ENCODE measurements around the gene TMEM267. TPM values are rescaled to one million over a fixed set of nuclear protein-coding genes. Genes with fewer than 3 reads are reported as not detected.

TMEM267 gene
- total and polyA plus RNA-seq, 10 of the 15 experiments (the other 5 are each of a cell fraction or from before 2014, with no cell fraction given), result 7.7 to 37.3 (median 13.3) TPM

- Histone ChIP-seq H3K4me2 (ENCODE audit: control insufficient read depth, insufficient read depth) (no peak overlapping the region), H4K20me1 (ENCODE audit: control insufficient read depth, insufficient read depth) (no peaks in the 10 kb centered on the region), H3K9ac (ENCODE audit: control insufficient read depth, insufficient read depth, low read length) (no peak overlapping the region), H3K79me2 (ENCODE audit: control insufficient read depth, insufficient read depth, low read length) (no peaks in the 10 kb centered on the region), H3K4me1 (ENCODE audit: control insufficient read depth, insufficient read depth, low read length) (no peaks in the 10 kb centered on the region), H3K27me3 (replicated peaks in 1 of 2; ENCODE audit: control insufficient read depth in 2 of 2, insufficient read depth in 2 of 2, low read length in 1 of 2) (no peaks in the 10 kb centered on the region), H3K36me3 (ENCODE audit: control insufficient read depth in 2 of 2, insufficient read depth in 2 of 2, low read length in 1 of 2) (peaks cover 0 to 4% of the 10 kb centered on the region in 2 experiments; a peak in 2 of 4 replicates), H2AFZ (ENCODE audit: control insufficient read depth, low read depth, low read length) (no peak overlapping the region), H3K4me3 (no peak overlapping the region), H3K27ac (ENCODE audit: control insufficient read depth, insufficient read depth) (no peak overlapping the region), H3K9me3 (replicated peaks; ENCODE audit: control insufficient read depth, insufficient read depth, low read length) (no peaks in the 10 kb centered on the region; the same call in 2 of the 3 replicates)
- ChIA-PET SMC1A (ENCODE audit: uncharacterized antibody, unreplicated experiment) (no interaction called here), RAD21 (ENCODE audit: unreplicated experiment) (no interaction called here), CTCF (no interaction called here), POLR2A (no interaction called here)
- BruUV-seq (replicated peaks), result no TSS peak
- FAIRE-seq (no peak), DNase-seq (ENCODE audit: low read depth, low spot score) (no peak), ATAC-seq (no peak)
- intact Hi-C loops (cut with micrococcal nuclease; ENCODE audit: unreplicated experiment) (no loop called here), in situ Hi-C loops (cut with MboI) (no loop called here)
- TF ChIP-seq MTA2 (IDR thresholded peaks at IDR 0.05; ENCODE audit: low read depth) (no peak), SKIL (IDR thresholded peaks at IDR 0.05; ENCODE audit: low read depth, poor library complexity, severe bottlenecking) (no peak), SP1 (IDR thresholded peaks at IDR 0.05; ENCODE audit: low read depth, low read length) (no peak), SIX5 (IDR thresholded peaks at IDR 0.05; ENCODE audit: low read depth, low read length, severe bottlenecking) (no peak), IRF4 (IDR thresholded peaks at IDR 0.05; ENCODE audit: low read depth, low read length) (no peak), WRNIP1 (IDR thresholded peaks at IDR 0.05; ENCODE audit: borderline replicate concordance, low read depth, low read length) (no peak), YBX1 (IDR thresholded peaks at IDR 0.05) (no peak), IKZF1 (conservative IDR thresholded peaks at IDR 0.05) (no peak), ZNF207 (IDR thresholded peaks at IDR 0.05; ENCODE audit: borderline replicate concordance) (no peak)
- 95% methylated on average over 1 of the region's 1 CpG for WGBS (ENCODE audit: insufficient coverage, insufficient replicate concordance, low lambda C conversion rate, missing lambda C conversion rate)
Measured at GRCh38 chr5:43461066-43461465, 22.6 kb downstream of the TMEM267 start.

Data from GM12878 (cell line).